ENCODE measurements around the gene ANKMY1. TPM values are rescaled to one million over a fixed set of nuclear protein-coding genes. Genes with fewer than 3 reads are reported as not detected.
"Not testable (repeated sequence)": the region's sequence is repeated elsewhere in the genome, so short reads cannot be mapped to it uniquely, and the experiment has no call there.

ANKMY1 gene
- total and polyA plus RNA-seq, 4 donors: 9.3 to 34.8 (median 14.8) TPM

- H3K27me3 ChIP-seq (ENCODE audit: control insufficient read depth in 3 of 3, insufficient read depth in 3 of 3, low read length in 2 of 3): no peaks in the 10 kb centered on the region
- no peak overlapping the region for H3K27ac ChIP-seq (ENCODE audit: low read depth in 1 of 2, low read length in 1 of 2)
- no peak overlapping the region for H3K4me3 ChIP-seq
- peaks cover 0 to 4% (median 0%) of the 10 kb centered on the region in 4 donors for H3K9me3 ChIP-seq (ENCODE audit: control insufficient read depth in 4 of 4, insufficient read depth in 3 of 4, low read length in 3 of 4)
- DNase-seq (no peak), ATAC-seq (ENCODE audit: insufficient read depth, low FRiP score) (no peak)
- H3K4me1 ChIP-seq (ENCODE audit: control insufficient read depth in 5 of 5, insufficient read depth in 5 of 5, low read length in 5 of 5): no peaks in the 10 kb centered on the region
- no peak overlapping the region for H3K9ac ChIP-seq (ENCODE audit: insufficient read depth in 1 of 2, low read length in 2 of 2)
- H3K36me3 ChIP-seq (ENCODE audit: control insufficient read depth in 4 of 4, insufficient read depth in 4 of 4, low read length in 4 of 4): peaks cover 0 to 24% (median 2%) of the 10 kb centered on the region in 4 donors
- WGBS, 2 donors: 91 to 96% methylated on average over 9 of the region's 9 CpGs
- no peak for TF ChIP-seq CTCF (IDR thresholded peaks at IDR 0.05; ENCODE audit: control extremely low read depth, extremely low read depth)
These were observed 58.9 kb downstream of the ANKMY1 start for GRCh38 chr2:240498958-240499260.

GRCh38 chr2:240498171-240498957, 59.4 kb downstream of the ANKMY1 start:
- H3K4me3 ChIP-seq: no peak overlapping the region
- DNase-seq (no peak), ATAC-seq (ENCODE audit: insufficient read depth, low FRiP score) (no peak)
- WGBS, 2 donors: 88 to 92% methylated on average over 11 to 13 of the region's 13 CpGs
- TF ChIP-seq CTCF (IDR thresholded peaks at IDR 0.05; ENCODE audit: control extremely low read depth, extremely low read depth): no peak
- peaks cover 0 to 23% (median 2%) of the 10 kb centered on the region in 4 donors for H3K36me3 ChIP-seq (ENCODE audit: control insufficient read depth in 4 of 4, insufficient read depth in 4 of 4, low read length in 4 of 4)
- peaks cover 0 to 7% (median 0%) of the 10 kb centered on the region in 4 donors for H3K9me3 ChIP-seq (ENCODE audit: control insufficient read depth in 4 of 4, insufficient read depth in 3 of 4, low read length in 3 of 4)
- H3K27me3 ChIP-seq (ENCODE audit: control insufficient read depth in 3 of 3, insufficient read depth in 3 of 3, low read length in 2 of 3): no peaks in the 10 kb centered on the region
- no peak overlapping the region for H3K9ac ChIP-seq (ENCODE audit: insufficient read depth in 1 of 2, low read length in 2 of 2)
- no peaks in the 10 kb centered on the region for H3K4me1 ChIP-seq (ENCODE audit: control insufficient read depth in 5 of 5, insufficient read depth in 5 of 5, low read length in 5 of 5)
- H3K27ac ChIP-seq (ENCODE audit: low read depth in 1 of 2, low read length in 1 of 2): no peak overlapping the region

GRCh38 chr2:240497082-240497481, 60.7 kb downstream of the ANKMY1 start:
- H3K27me3 ChIP-seq (ENCODE audit: control insufficient read depth in 3 of 3, insufficient read depth in 3 of 3, low read length in 2 of 3); H3K4me3 ChIP-seq; H3K9me3 ChIP-seq (ENCODE audit: control insufficient read depth in 4 of 4, insufficient read depth in 3 of 4, low read length in 3 of 4); ATAC-seq (ENCODE audit: insufficient read depth, low FRiP score); DNase-seq; H3K27ac ChIP-seq (ENCODE audit: low read depth in 1 of 2, low read length in 1 of 2); H3K9ac ChIP-seq (ENCODE audit: insufficient read depth in 1 of 2, low read length in 2 of 2); H3K4me1 ChIP-seq (ENCODE audit: control insufficient read depth in 5 of 5, insufficient read depth in 5 of 5, low read length in 5 of 5): not testable (repeated sequence)
- H3K36me3 ChIP-seq (ENCODE audit: control insufficient read depth in 4 of 4, insufficient read depth in 4 of 4, low read length in 4 of 4): peaks cover 0 to 23% (median 2%) of the 10 kb centered on the region in 4 donors
- WGBS, 2 donors: 96 to 98% methylated on average over 7 of the region's 7 CpGs

- not testable (repeated sequence) for H3K27ac ChIP-seq (ENCODE audit: low read depth in 1 of 2, low read length in 1 of 2); H3K4me1 ChIP-seq (ENCODE audit: control insufficient read depth in 5 of 5, insufficient read depth in 5 of 5, low read length in 5 of 5); H3K9ac ChIP-seq (ENCODE audit: insufficient read depth in 1 of 2, low read length in 2 of 2); H3K9me3 ChIP-seq (ENCODE audit: control insufficient read depth in 4 of 4, insufficient read depth in 3 of 4, low read length in 3 of 4); H3K4me3 ChIP-seq; ATAC-seq (ENCODE audit: insufficient read depth, low FRiP score); H3K27me3 ChIP-seq (ENCODE audit: control insufficient read depth in 3 of 3, insufficient read depth in 3 of 3, low read length in 2 of 3)
- H3K36me3 ChIP-seq (ENCODE audit: control insufficient read depth in 4 of 4, insufficient read depth in 4 of 4, low read length in 4 of 4): peaks cover 0 to 19% (median 2%) of the 10 kb centered on the region in 4 donors
- 76 to 91% methylated on average over 11 of the region's 11 CpGs for WGBS, 2 donors
- DNase-seq: peak in 1 of 3 donors; percentile 17
These were observed 62.8 kb downstream of the ANKMY1 start for GRCh38 chr2:240494942-240495341.
